MV-4-11 (cell line): ENCODE measurements around the gene RAB15.

Source experiments
- DNase-seq: peaks from one replicate; lab custom pipeline; 2025; lab: John Stamatoyannopoulos, UW

RAB15 gene

GRCh38 chr14:64990296-64990695 lies 18.2 kb upstream of the RAB15 start:
- no peak for DNase-seq

- DNase-seq: no peak
Observed at GRCh38 chr14:64987438-64987767, 15.3 kb upstream of the RAB15 start.

- DNase-seq: peak; percentile 97
Observed at GRCh38 chr14:64986648-64987437, 14.7 kb upstream of the RAB15 start, which contains the start of gene FNTB. Gene FNTB (plus strand): TSS chr14:64986895. CDS start chr14:64986954, 59 bp downstream.

GRCh38 chr14:64983439-64984310 lies 11.5 kb upstream of the RAB15 start:
- DNase-seq: peak; percentile 52

- peak; percentile 20 for DNase-seq
Observed at GRCh38 chr14:64979336-64980074, 7.4 kb upstream of the RAB15 start.

GRCh38 chr14:64974563-64974962 lies 2.4 kb upstream of the RAB15 start:
- no peak for DNase-seq

GRCh38 chr14:64973826-64974225 lies 1.7 kb upstream of the RAB15 start:
- no peak for DNase-seq

GRCh38 chr14:64973026-64973442 lies 898 bp upstream of the RAB15 start:
- no peak for DNase-seq

- no peak for DNase-seq
Observed at GRCh38 chr14:64971491-64971942, 619 bp downstream of the RAB15 start.

GRCh38 chr14:64970776-64971477 lies 1.2 kb downstream of the RAB15 start:
- no peak for DNase-seq

GRCh38 chr14:64970041-64970440 lies 2.1 kb downstream of the RAB15 start:
- no peak for DNase-seq

GRCh38 chr14:64968651-64969050 lies 3.5 kb downstream of the RAB15 start:
- DNase-seq: no peak

GRCh38 chr14:64968167-64968566 lies 4.0 kb downstream of the RAB15 start:
- no peak for DNase-seq

GRCh38 chr14:64966976-64967375 lies 5.2 kb downstream of the RAB15 start:
- DNase-seq: no peak

- no peak for DNase-seq
Observed at GRCh38 chr14:64965356-64966000, 6.7 kb downstream of the RAB15 start.

- no peak for DNase-seq
Observed at GRCh38 chr14:64963611-64964010, 8.5 kb downstream of the RAB15 start.

GRCh38 chr14:64960762-64961276 lies 11.3 kb downstream of the RAB15 start:
- no peak for DNase-seq

GRCh38 chr14:64958743-64959142 lies 13.4 kb downstream of the RAB15 start:
- no peak for DNase-seq

GRCh38 chr14:64958201-64958600 lies 13.9 kb downstream of the RAB15 start:
- no peak for DNase-seq

GRCh38 chr14:64956697-64957406 lies 15.3 kb downstream of the RAB15 start:
- DNase-seq: no peak
